Measurements from ENCODE around the gene CDC42EP2.

DNA sequence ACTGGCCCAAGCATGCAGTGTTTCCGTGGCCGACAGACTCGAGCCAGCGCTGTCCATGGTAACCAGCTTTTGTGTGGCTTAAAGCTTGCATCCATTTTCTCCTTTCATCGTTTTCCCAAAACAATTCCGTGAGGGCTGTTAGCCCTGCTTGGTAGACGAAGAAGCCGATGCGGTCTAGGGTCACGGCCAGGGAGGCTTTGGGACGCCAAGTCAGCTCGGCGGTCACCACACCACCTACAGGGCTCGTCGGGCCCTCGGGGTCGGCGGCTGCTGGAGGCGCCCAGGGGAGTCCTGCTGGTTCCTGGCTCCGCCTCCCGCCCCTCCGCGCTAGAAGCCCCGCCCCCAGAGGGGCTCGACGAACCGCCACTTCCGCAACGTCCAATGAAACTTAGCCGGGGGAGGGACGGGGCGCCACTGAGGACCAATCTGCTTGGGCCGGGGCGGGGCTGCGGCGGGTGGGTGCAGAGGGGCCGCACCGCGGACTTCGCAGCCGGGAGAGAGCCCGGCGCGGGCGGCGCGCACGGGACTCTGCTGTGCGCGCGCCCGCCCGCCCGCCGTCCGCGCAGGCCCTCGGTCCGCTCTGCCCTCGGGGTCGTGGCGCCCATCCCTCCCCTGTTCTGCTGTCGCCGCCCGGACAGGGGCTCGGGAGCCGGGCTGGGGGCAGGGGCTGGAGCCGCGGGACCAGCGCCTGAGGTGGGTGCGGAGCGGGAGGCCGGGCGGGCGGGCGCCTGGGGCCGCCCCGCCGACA lies 39.8 kb downstream of the CDC42EP2 start, which contains the start of gene TIGD3:
- TF ChIP-seq YY1 (IDR thresholded peaks at IDR 0.05; ENCODE audit: insufficient read depth, insufficient read length) (no peak), SUZ12 (IDR thresholded peaks at IDR 0.05; ENCODE audit: extremely low read depth, insufficient read depth, insufficient read length) (no peak), ZNF274 (IDR thresholded peaks at IDR 0.05; ENCODE audit: low read depth, low read length) (no peak)
